ES-I3 (cell line): Measurements from ENCODE around the gene SLC15A5.

ENCODE experiments used
- H3K36me3 ChIP-seq: 2 replicates; pipeline ENCODE4 v1.6.1; 2013; ENCODE audit warnings: mild to moderate bottlenecking, low read length, control low read depth, moderate library complexity; ENCODE audit not compliant: insufficient read depth
- H3K4me1 ChIP-seq: 2 replicates; pipeline ENCODE4 v1.6.1; 2013; ENCODE audit warnings: mild to moderate bottlenecking, control low read depth, low read length; ENCODE audit not compliant: insufficient read depth
- H3K9ac ChIP-seq: 2 replicates; pipeline ENCODE4 v1.6.1; 2013; ENCODE audit warnings: low read depth, mild to moderate bottlenecking, low read length, moderate library complexity
- H3K9me3 ChIP-seq: 2 replicates; pipeline ENCODE4 v1.6.1; 2013; ENCODE audit warnings: mild to moderate bottlenecking, low read length, moderate library complexity; ENCODE audit not compliant: control insufficient read depth, insufficient read depth

SLC15A5 gene

GRCh38 chr12:16285586-16285985, 8.1 kb upstream of the SLC15A5 start:
- Histone ChIP-seq H3K4me1 (no peaks in the 10 kb centered on the region), H3K36me3 (no peaks in the 10 kb centered on the region), H3K9ac (no peak overlapping the region), H3K9me3 (no peaks in the 10 kb centered on the region)

- Histone ChIP-seq H3K4me1 (no peaks in the 10 kb centered on the region), H3K9me3 (no peaks in the 10 kb centered on the region), H3K36me3 (no peaks in the 10 kb centered on the region), H3K9ac (no peak overlapping the region)
Measured at GRCh38 chr12:16282978-16283377, 5.5 kb upstream of the SLC15A5 start.

GRCh38 chr12:16282081-16282480, 4.6 kb upstream of the SLC15A5 start:
- Histone ChIP-seq H3K4me1 (no peaks in the 10 kb centered on the region), H3K9ac (no peak overlapping the region), H3K9me3 (no peaks in the 10 kb centered on the region), H3K36me3 (no peaks in the 10 kb centered on the region)

GRCh38 chr12:16281157-16281556, 3.7 kb upstream of the SLC15A5 start:
- no peaks in the 10 kb centered on the region for H3K4me1 ChIP-seq
- no peaks in the 10 kb centered on the region for H3K9me3 ChIP-seq
- H3K36me3 ChIP-seq: no peaks in the 10 kb centered on the region
- no peak overlapping the region for H3K9ac ChIP-seq

- H3K4me1 ChIP-seq: no peaks in the 10 kb centered on the region
- H3K9me3 ChIP-seq: no peaks in the 10 kb centered on the region
- H3K9ac ChIP-seq: no peak overlapping the region
- no peaks in the 10 kb centered on the region for H3K36me3 ChIP-seq
Measured at GRCh38 chr12:16272222-16272621, 5.3 kb downstream of the SLC15A5 start.

- no peak overlapping the region for H3K9ac ChIP-seq
- H3K4me1 ChIP-seq: no peaks in the 10 kb centered on the region
- H3K9me3 ChIP-seq: no peaks in the 10 kb centered on the region
- no peaks in the 10 kb centered on the region for H3K36me3 ChIP-seq
Measured at GRCh38 chr12:16271062-16271461, 6.4 kb downstream of the SLC15A5 start.

GRCh38 chr12:16269946-16270345, 7.5 kb downstream of the SLC15A5 start:
- no peaks in the 10 kb centered on the region for H3K4me1 ChIP-seq
- no peaks in the 10 kb centered on the region for H3K36me3 ChIP-seq
- no peak overlapping the region for H3K9ac ChIP-seq
- no peaks in the 10 kb centered on the region for H3K9me3 ChIP-seq

GRCh38 chr12:16266085-16266484, 11.4 kb downstream of the SLC15A5 start:
- H3K9ac ChIP-seq: no peak overlapping the region
- H3K36me3 ChIP-seq: no peaks in the 10 kb centered on the region
- H3K9me3 ChIP-seq: 0 out of 2 replicates have a peak, but pooled peaks cover 5% of the 10 kb centered on the region
- no peaks in the 10 kb centered on the region for H3K4me1 ChIP-seq

GRCh38 chr12:16261944-16262475, 15.5 kb downstream of the SLC15A5 start:
- Histone ChIP-seq H3K36me3 (no peaks in the 10 kb centered on the region), H3K9ac (no peak overlapping the region)

GRCh38 chr12:16260206-16260605, 17.3 kb downstream of the SLC15A5 start:
- Histone ChIP-seq H3K36me3 (no peaks in the 10 kb centered on the region), H3K4me1 (no peaks in the 10 kb centered on the region), H3K9ac (no peak overlapping the region), H3K9me3 (0 out of 2 replicates have a peak, but pooled peaks cover 5% of the 10 kb centered on the region)

More at GRCh38 chr12:16261944-16262475, 15.5 kb downstream of the SLC15A5 start:
- 0 out of 2 replicates have a peak, but pooled peaks cover 5% of the 10 kb centered on the region for H3K9me3 ChIP-seq
- no peaks in the 10 kb centered on the region for H3K4me1 ChIP-seq

- Histone ChIP-seq H3K36me3 (no peaks in the 10 kb centered on the region), H3K9me3 (0 out of 2 replicates have a peak, but pooled peaks cover 5% of the 10 kb centered on the region), H3K9ac (no peak overlapping the region), H3K4me1 (no peaks in the 10 kb centered on the region)
Measured at GRCh38 chr12:16258963-16259362, 18.5 kb downstream of the SLC15A5 start.

- no peaks in the 10 kb centered on the region for H3K36me3 ChIP-seq
- no peaks in the 10 kb centered on the region for H3K4me1 ChIP-seq
- no peak overlapping the region for H3K9ac ChIP-seq
- no peaks in the 10 kb centered on the region for H3K9me3 ChIP-seq
Measured at GRCh38 chr12:16246264-16246663, 31.2 kb downstream of the SLC15A5 start.

GRCh38 chr12:16245209-16245608, 32.3 kb downstream of the SLC15A5 start:
- Histone ChIP-seq H3K9ac (no peak overlapping the region), H3K9me3 (no peaks in the 10 kb centered on the region), H3K4me1 (no peaks in the 10 kb centered on the region), H3K36me3 (no peaks in the 10 kb centered on the region)

GRCh38 chr12:16243487-16244412, 33.7 kb downstream of the SLC15A5 start:
- no peaks in the 10 kb centered on the region for H3K9me3 ChIP-seq
- H3K4me1 ChIP-seq: no peaks in the 10 kb centered on the region
- H3K36me3 ChIP-seq: no peaks in the 10 kb centered on the region
- H3K9ac ChIP-seq: no peak overlapping the region

GRCh38 chr12:16241346-16241745, 36.1 kb downstream of the SLC15A5 start:
- no peaks in the 10 kb centered on the region for H3K9me3 ChIP-seq
- H3K36me3 ChIP-seq: no peaks in the 10 kb centered on the region
- H3K4me1 ChIP-seq: no peaks in the 10 kb centered on the region
- H3K9ac ChIP-seq: no peak overlapping the region
